GM21619 (cell line): ENCODE measurements around the gene CDK11A.
"Not testable (repeated sequence)": the region's sequence is repeated elsewhere in the genome, so short reads cannot be mapped to it uniquely, and the experiment has no call there.

Experiments used
- ATAC-seq: cut with Tn5 transposase; IDR thresholded peaks from one replicate; pipeline ENCODE4 v1.9.1; 2021; ENCODE audit not compliant: unreplicated experiment

Gene CDK11A

GRCh38 chr1:1754051-1754815, 30.1 kb upstream of the CDK11A start:
- no peak for ATAC-seq

DNA sequence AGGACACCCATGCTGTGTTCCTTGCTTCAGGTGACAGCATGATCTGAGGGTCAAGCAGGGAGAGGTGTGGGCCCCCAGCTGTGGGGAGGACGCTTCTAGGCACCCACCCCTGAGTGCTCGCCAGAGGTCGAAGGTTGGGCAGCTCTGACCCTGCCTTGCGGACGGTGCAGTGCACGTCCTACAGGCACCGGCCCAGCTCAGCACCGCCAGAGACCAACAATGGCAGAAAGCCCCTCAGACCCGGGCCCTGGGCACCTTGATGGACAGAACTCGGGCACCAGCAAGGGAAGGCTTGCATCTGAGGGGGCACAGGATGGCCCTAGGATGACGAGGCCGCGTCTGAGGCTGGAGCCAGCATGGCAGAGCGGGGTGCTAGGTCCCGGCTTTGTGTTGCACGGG, 29.4 kb upstream of the CDK11A start:
- no peak for ATAC-seq

- ATAC-seq = no peak
Observed at GRCh38 chr1:1752636-1753606, 28.8 kb upstream of the CDK11A start.

GRCh38 chr1:1752190-1752589, 28.0 kb upstream of the CDK11A start:
- ATAC-seq = no peak

DNA sequence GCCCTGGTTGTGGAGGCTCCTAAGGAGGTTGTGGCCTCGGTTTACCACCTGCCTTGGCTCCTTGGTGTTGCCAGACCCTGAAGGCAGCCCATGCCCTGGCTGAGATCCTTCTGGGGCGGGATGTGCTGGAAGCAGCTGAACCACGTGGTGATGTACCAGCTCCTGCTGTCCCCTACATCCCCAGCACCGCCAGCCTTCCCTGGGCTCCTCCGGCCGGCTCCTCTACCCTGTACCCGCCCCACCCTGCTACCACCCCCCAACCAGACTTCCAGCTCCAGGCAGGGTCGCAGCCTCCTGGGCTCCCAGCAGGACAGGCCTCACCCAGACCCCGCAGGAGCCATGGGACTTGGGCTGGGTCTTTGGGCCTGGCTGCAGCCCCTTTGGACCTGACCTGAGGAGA, 25.8 kb upstream of the CDK11A start:
- ATAC-seq = not testable (repeated sequence)

- ATAC-seq = no peak
Observed at GRCh38 chr1:1748686-1749321, 24.6 kb upstream of the CDK11A start.

DNA sequence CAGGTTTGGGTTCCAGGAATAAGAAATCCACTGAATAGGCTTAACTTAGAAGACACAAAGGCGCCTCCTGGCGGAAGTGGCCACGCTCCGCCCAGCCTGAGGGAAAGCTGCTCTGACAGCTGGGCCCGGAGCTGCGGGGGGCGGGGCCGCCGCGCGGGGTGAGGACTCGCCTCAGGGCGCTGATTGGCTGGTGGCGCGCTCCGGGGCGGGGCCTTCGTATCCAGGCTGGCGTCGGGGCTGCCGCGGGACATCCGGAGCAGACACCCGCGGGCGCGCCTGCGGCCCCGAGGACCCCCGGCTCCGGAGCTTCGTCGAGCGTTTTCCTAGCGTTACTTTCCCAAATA, 22.4 kb upstream of the CDK11A start:
- ATAC-seq = peak; percentile 78

GRCh38 chr1:1745651-1746565, 21.8 kb upstream of the CDK11A start:
- peak; percentile 61 for ATAC-seq

- ATAC-seq = not testable (repeated sequence)
Observed at GRCh38 chr1:1742529-1742928, 18.4 kb upstream of the CDK11A start.

GRCh38 chr1:1741013-1741412, 16.9 kb upstream of the CDK11A start:
- not testable (repeated sequence) for ATAC-seq

GRCh38 chr1:1738799-1739337, 14.7 kb upstream of the CDK11A start:
- not testable (repeated sequence) for ATAC-seq

DNA sequence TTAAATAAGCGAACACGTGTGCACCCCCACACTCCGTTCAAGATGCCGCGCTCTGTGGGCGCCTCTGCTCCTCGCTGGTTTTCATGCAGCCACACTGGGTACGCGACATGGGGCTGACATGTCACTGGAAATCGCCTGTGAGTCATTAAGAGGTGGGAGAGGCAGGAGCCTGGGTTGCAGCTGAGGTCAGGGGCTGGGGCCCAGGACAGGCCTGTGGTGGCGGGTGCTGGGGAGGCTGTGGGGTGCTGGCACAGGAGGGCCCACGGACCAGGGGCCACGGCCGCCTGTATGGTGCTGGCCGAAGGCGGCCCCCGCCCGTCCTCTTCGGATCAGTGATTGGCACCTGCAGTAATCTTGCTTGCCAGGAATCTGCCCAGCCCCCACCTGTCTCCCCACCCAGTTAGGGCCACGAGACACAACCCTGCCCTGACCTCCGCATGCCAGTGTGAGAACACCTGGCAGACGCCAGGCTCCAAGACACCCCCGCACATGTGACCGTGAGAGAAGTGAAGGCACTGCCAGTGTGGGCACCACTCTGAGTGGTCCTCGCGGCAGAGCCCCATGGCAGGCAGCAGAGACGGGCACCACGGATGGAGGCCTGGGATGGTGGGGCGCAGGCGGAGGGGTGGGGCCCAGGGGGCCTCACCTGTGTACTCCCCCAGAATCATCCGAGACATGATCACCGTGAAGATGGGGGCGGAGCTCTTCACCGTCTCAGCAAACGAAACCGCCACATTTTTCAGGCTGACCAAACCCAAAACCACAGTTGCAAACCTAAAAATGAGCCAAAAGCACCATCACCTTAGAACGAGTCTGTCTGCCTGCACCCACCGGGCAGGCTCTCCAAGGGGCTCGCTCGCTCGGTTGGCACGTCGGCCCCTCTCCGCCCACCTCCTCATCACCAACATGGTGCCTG, 13.8 kb upstream of the CDK11A start:
- not testable (repeated sequence) for ATAC-seq

- ATAC-seq = no peak
Observed at GRCh38 chr1:1732381-1732780, 8.2 kb upstream of the CDK11A start.

- no peak for ATAC-seq
Observed at GRCh38 chr1:1730870-1731269, 6.7 kb upstream of the CDK11A start.

DNA sequence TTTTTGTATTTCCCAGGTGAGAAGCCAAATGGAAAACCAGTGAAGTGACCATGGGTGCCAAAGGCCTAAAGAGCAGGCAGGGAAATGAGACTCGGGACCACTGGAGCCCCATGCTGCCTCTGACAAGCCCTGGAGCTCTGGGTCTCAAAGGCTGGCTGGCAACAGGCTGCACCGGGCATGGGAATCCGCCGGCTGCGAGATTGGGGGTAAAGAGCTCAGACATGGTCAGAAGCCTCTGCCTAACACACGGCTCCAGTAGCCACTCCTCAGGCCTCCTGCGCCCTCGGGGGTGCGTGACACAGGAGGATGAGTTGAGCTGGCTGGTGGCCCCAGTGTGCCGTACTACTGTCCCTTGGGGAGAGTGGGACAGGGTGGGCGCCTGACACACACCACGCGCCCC, 6.1 kb upstream of the CDK11A start:
- ATAC-seq = not testable (repeated sequence)

DNA sequence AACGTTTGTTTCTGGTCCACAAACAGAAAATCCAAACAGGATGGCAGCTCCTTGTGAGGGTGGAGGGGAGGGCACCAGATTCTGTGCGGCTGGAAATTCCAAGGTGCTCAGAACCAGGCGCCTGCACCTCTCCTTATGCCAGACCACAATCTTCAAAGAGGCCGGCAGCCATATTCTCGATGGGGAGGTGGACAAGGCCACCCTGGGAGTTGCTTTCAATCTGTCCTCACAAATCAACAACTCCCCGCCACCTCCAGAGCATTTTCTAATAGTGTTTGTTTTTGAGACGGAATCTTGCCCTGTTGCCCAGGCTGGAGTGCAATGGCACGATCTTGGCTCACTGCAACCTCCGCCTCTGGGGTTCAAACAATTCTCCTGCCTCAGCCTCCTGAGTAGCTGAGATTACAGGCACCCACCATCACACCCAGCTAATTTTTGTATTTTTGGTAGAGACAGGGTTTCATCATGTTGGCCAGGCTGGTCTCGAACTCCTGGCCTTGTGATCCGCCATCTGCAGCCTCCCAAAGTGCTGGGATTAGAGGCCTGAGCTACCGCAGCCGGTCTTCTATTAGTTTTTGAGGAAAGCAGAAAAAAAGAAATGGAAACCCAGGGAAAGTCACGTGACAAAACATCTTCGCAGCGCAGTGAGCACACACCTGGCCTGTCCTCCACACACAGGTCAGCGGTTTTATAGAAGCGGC, 5.1 kb upstream of the CDK11A start:
- ATAC-seq = not testable (repeated sequence)

DNA sequence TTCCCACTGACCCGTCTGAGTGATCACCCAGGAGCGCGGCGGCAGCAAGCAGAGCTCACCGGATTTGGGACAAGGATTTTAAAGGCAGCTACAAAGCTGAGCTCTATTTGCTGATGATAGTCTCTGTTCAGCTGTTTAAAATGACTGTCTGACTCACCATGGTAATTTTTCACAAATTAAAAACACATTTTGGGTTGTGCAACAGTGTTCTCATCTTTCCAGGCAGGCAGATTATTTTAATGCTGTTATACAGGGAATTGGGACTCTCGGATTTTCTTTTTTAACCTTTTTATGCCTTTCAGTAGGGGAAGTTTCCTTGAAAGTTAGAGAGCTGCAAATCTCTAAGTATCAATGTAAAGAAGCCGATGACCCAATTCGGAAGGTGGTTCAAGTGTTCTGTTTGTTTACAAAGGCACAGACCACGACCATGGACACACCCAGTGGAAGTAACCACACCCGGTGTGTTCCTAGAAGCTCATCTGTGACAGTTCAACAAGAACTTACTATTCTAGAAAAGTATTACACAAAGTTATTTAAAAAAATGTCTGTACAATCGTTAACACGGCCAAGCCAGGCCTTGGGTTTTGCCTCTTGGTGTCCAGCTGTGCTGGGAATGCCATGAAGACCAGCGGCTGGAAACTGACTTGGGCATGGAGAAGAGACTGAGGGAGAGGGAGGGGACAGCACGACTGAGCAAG, 4.3 kb upstream of the CDK11A start:
- ATAC-seq = not testable (repeated sequence)

DNA sequence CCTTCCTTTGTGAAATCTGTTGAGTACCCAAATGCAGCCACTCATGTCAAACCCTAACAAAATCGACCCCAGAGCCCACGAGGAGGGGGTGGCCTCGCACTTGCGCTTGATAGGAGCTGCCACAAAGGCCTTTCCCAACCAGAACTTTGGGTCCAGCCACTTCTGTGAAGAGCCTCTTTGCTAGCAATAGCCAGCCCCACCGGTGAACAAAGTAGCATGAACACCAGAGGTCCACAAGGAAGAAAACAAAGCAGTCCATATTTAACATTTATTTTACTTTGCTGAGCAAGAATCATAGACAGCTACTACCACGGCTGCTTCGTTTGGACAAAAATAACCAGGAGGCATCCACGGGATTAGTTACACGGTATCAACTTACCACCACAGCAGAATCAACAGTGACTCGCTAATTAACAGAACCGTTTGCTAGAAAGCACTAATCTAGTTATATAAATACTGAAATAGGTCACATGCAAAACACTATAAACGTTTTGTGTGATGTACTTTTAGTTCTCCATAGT, 3.0 kb upstream of the CDK11A start:
- not testable (repeated sequence) for ATAC-seq
